SU-DHL-6 (cell line): ENCODE results near the gene RTN4.

Experiments used
- H2AFZ ChIP-seq: fragments of 200-600 bp; sonication (generic); 2 replicates; pipeline ENCODE4 v1.6.1; 2014; ENCODE audit warnings: low read depth, mild to moderate bottlenecking, moderate library complexity, mixed read lengths, antibody characterized with exemption, low read length; ENCODE audit not compliant: severe bottlenecking
- H3F3A ChIP-seq: fragments of 200-600 bp; shearing (Covaris generic); 2 replicates; pipeline ENCODE4 v1.6.0; 2016; ENCODE audit warnings: antibody characterized with exemption, mild to moderate bottlenecking; ENCODE audit not compliant: insufficient read depth
- H3K27ac ChIP-seq: fragments of 200-600 bp; sonication (generic); 2 replicates; pipeline ENCODE4 v1.5.1; 2016; ENCODE audit warnings: low read depth, mild to moderate bottlenecking, low read length, moderate library complexity, mixed read lengths
- H3K27me3 ChIP-seq: fragments of 200-600 bp; sonication (generic), shearing (Covaris generic); 2 replicates; pipeline ENCODE4 v1.6.0; 2014; ENCODE audit warnings: mild to moderate bottlenecking, low read length
- H3K36me3 ChIP-seq: fragments of 200-600 bp; sonication (generic); 2 replicates; pipeline ENCODE4 v1.6.1; 2014; ENCODE audit warnings: mild to moderate bottlenecking, low read length, mixed read lengths
- H3K4me2 ChIP-seq: fragments of 300-600, 200-600 bp; shearing (Covaris generic), sonication (generic); 2 replicates; pipeline ENCODE4 v1.6.0; 2014; ENCODE audit warnings: low read length, low read depth, mild to moderate bottlenecking; ENCODE audit not compliant: poor library complexity, severe bottlenecking
- H3K4me3 ChIP-seq: fragments of 200-600 bp; sonication (generic); 2 replicates; pipeline ENCODE4 v1.5.1; 2014; ENCODE audit warnings: antibody characterized with exemption, low read length, mild to moderate bottlenecking, mixed read lengths; ENCODE audit not compliant: insufficient read depth, poor library complexity, severe bottlenecking
- H3K79me2 ChIP-seq: fragments of 200-600 bp; sonication (generic); 2 replicates; pipeline ENCODE4 v1.6.1; 2014; ENCODE audit warnings: mild to moderate bottlenecking, low read length, moderate library complexity; ENCODE audit not compliant: insufficient read depth
- H3K9ac ChIP-seq: fragments of 200-600 bp; sonication (generic); 2 replicates; pipeline ENCODE4 v1.7.0; 2014; ENCODE audit warnings: mild to moderate bottlenecking, low read length
- H3K9me2 ChIP-seq: fragments of 200-600 bp; sonication (generic); replicated peaks from 2 replicates; pipeline ENCODE4 v1.6.1; 2014; ENCODE audit warnings: low read length; ENCODE audit not compliant: insufficient read depth
- H3K9me3 ChIP-seq: fragments of 200-600 bp; sonication (generic); 2 replicates; pipeline ENCODE4 v1.6.1; 2014; ENCODE audit warnings: low read length, mixed read lengths; ENCODE audit not compliant: insufficient read depth
- H4K20me1 ChIP-seq: fragments of 200-600 bp; sonication (generic); 2 replicates; pipeline ENCODE4 v1.6.1; 2014; ENCODE audit warnings: low read depth, mild to moderate bottlenecking, antibody characterized with exemption, low read length, moderate library complexity, mixed read lengths
- EZH2phosphoT487 ChIP-seq: fragments of 200-600 bp; sonication (generic), shearing (Covaris generic); conservative IDR thresholded peaks from 2 replicates; pipeline ENCODE4 v1.6.1; 2018; ENCODE audit warnings: mild to moderate bottlenecking, antibody characterized with exemption, low read length, moderate library complexity, mixed read lengths
- TF ChIP-seq, protein P1 (sequence below): fragments of 200-600 bp; sonication (generic); IDR thresholded peaks from one replicate; pipeline ENCODE4 v1.5.1; 2017; ENCODE audit warnings: antibody characterized with exemption, mild to moderate bottlenecking, low read length, moderate library complexity; ENCODE audit not compliant: insufficient read depth, poor library complexity, severe bottlenecking

RTN4 gene

GRCh38 chr2:54986264-54986663 lies 64.0 kb downstream of the RTN4 start:
- H3K4me2 ChIP-seq: no peak overlapping the region
- H3K9me3 ChIP-seq: no peaks in the 10 kb centered on the region
- no peaks in the 10 kb centered on the region for H3F3A ChIP-seq
- H3K79me2 ChIP-seq: peaks cover 45% of the 10 kb centered on the region
- TF ChIP-seq EZH2phosphoT487: no peak
- TF ChIP-seq, protein P1, sequence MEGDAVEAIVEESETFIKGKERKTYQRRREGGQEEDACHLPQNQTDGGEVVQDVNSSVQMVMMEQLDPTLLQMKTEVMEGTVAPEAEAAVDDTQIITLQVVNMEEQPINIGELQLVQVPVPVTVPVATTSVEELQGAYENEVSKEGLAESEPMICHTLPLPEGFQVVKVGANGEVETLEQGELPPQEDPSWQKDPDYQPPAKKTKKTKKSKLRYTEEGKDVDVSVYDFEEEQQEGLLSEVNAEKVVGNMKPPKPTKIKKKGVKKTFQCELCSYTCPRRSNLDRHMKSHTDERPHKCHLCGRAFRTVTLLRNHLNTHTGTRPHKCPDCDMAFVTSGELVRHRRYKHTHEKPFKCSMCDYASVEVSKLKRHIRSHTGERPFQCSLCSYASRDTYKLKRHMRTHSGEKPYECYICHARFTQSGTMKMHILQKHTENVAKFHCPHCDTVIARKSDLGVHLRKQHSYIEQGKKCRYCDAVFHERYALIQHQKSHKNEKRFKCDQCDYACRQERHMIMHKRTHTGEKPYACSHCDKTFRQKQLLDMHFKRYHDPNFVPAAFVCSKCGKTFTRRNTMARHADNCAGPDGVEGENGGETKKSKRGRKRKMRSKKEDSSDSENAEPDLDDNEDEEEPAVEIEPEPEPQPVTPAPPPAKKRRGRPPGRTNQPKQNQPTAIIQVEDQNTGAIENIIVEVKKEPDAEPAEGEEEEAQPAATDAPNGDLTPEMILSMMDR: no peak
- H3K9me2 ChIP-seq: no peaks in the 10 kb centered on the region
- H3K9ac ChIP-seq: no peak overlapping the region
- H3K4me3 ChIP-seq: no peak overlapping the region
- no peaks in the 10 kb centered on the region for H4K20me1 ChIP-seq
- H3K36me3 ChIP-seq: peaks cover 13% of the 10 kb centered on the region; the same call in 1 of the 2 replicates
- H2AFZ ChIP-seq: no peak overlapping the region
- H3K27ac ChIP-seq: no peak overlapping the region
- no peaks in the 10 kb centered on the region for H3K27me3 ChIP-seq

- H3K9me2 ChIP-seq: no peaks in the 10 kb centered on the region
- peaks cover 29% of the 10 kb centered on the region for H3K79me2 ChIP-seq
- H3K4me2 ChIP-seq: no peak overlapping the region
- H3K27ac ChIP-seq: no peak overlapping the region
- TF ChIP-seq, protein P1: no peak
- no peak for TF ChIP-seq EZH2phosphoT487
- peaks cover 9% of the 10 kb centered on the region; the same call in 1 of the 2 replicates for H3F3A ChIP-seq
- H3K36me3 ChIP-seq: peaks cover 13% of the 10 kb centered on the region
- no peak overlapping the region for H3K4me3 ChIP-seq
- no peaks in the 10 kb centered on the region for H3K9me3 ChIP-seq
- no peaks in the 10 kb centered on the region for H4K20me1 ChIP-seq
- no peak overlapping the region for H2AFZ ChIP-seq
- H3K9ac ChIP-seq: no peak overlapping the region
- no peaks in the 10 kb centered on the region for H3K27me3 ChIP-seq
These were observed 65.8 kb downstream of the RTN4 start for GRCh38 chr2:54984476-54984875.

DNA sequence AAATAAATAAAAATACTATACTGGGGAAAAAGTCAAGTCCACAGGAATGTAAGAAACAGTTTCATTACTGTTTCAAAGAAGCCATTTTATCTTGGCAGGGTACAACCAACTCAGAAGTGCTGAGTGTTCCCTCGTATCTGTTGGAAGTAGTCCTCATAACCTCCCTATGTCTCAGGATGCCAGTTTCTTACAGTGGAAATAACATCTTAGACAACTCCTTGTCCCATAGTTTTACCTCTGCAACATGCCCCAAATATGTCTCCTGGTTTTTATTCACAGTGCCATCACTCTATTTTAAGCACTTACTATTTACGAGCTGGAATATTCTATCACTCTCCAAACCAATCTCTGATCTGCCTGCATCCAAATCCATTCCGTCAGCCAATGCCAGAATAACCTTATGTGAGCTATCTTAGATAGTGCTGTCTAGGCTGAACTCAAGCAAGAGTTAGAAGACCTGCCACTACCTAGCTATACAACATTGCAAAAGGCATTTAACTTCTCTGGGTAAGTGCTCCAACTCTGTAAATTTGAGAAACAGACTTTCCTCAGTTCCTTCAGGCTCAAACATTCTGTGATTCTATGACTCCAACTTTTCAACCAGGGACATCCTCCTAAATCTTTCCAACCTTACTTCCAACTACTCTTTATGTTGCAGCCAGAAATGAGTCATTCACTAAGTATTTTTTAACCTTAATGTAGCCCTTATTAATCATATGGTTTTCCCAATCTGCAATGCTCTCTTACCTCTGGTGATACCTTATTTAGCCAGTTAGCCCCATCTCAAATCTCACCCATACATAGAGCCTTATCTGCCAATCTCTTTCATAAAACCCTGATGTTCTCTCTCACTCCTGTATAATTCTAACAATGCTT lies 66.7 kb downstream of the RTN4 start:
- Histone ChIP-seq H3K9me3 (no peaks in the 10 kb centered on the region), H4K20me1 (no peaks in the 10 kb centered on the region), H3K79me2 (peaks cover 20% of the 10 kb centered on the region), H3K36me3 (peaks cover 13% of the 10 kb centered on the region), H3K27ac (no peak overlapping the region), H2AFZ (no peak overlapping the region), H3K27me3 (no peaks in the 10 kb centered on the region), H3K4me3 (no peak overlapping the region), H3K9ac (no peak overlapping the region), H3K4me2 (no peak overlapping the region), H3F3A (peaks cover 9% of the 10 kb centered on the region; the same call in 1 of the 2 replicates), H3K9me2 (no peaks in the 10 kb centered on the region)
- TF ChIP-seq, protein P1: no peak
- TF ChIP-seq EZH2phosphoT487: no peak
